Measurements from ENCODE around the gene DPH7. TPM values are rescaled to one million over a fixed set of nuclear protein-coding genes. Genes with fewer than 3 reads are reported as not detected.
"Not testable (repeated sequence)": the region's sequence is repeated elsewhere in the genome, so short reads cannot be mapped to it uniquely, and the experiment has no call there.

DPH7 gene
- total RNA-seq, 1 donor from 2014 or later = 39.5 TPM

- Mint-ChIP-seq H3K4me3 (ENCODE audit: unreplicated experiment) (no peak overlapping the region), H3K4me1 (ENCODE audit: unreplicated experiment) (peaks cover 16% of the 10 kb centered on the region), H3K36me3 (ENCODE audit: unreplicated experiment) (peaks cover 26% of the 10 kb centered on the region), H3K9me3 (ENCODE audit: unreplicated experiment) (no peaks in the 10 kb centered on the region), H3K27me3 (ENCODE audit: unreplicated experiment) (no peaks in the 10 kb centered on the region), H3K27ac (ENCODE audit: unreplicated experiment) (no peak overlapping the region)
- TF ChIP-seq, protein P1, sequence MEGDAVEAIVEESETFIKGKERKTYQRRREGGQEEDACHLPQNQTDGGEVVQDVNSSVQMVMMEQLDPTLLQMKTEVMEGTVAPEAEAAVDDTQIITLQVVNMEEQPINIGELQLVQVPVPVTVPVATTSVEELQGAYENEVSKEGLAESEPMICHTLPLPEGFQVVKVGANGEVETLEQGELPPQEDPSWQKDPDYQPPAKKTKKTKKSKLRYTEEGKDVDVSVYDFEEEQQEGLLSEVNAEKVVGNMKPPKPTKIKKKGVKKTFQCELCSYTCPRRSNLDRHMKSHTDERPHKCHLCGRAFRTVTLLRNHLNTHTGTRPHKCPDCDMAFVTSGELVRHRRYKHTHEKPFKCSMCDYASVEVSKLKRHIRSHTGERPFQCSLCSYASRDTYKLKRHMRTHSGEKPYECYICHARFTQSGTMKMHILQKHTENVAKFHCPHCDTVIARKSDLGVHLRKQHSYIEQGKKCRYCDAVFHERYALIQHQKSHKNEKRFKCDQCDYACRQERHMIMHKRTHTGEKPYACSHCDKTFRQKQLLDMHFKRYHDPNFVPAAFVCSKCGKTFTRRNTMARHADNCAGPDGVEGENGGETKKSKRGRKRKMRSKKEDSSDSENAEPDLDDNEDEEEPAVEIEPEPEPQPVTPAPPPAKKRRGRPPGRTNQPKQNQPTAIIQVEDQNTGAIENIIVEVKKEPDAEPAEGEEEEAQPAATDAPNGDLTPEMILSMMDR (IDR thresholded peaks at IDR 0.05) = no peak
- no peak for DNase-seq (ENCODE audit: extremely low spot score, unreplicated experiment)
Measured at GRCh38 chr9:137554349-137554748, 24.4 kb downstream of the DPH7 start.

- H3K27me3 Mint-ChIP-seq (ENCODE audit: unreplicated experiment); H3K27ac Mint-ChIP-seq (ENCODE audit: unreplicated experiment): not testable (repeated sequence)
- peaks cover 26% of the 10 kb centered on the region for H3K36me3 Mint-ChIP-seq (ENCODE audit: unreplicated experiment)
Measured at GRCh38 chr9:137553654-137554053, 25.1 kb downstream of the DPH7 start.

GRCh38 chr9:137552022-137552768, 26.5 kb downstream of the DPH7 start:
- no peak for DNase-seq (ENCODE audit: extremely low spot score, unreplicated experiment)
- peaks cover 22% of the 10 kb centered on the region for H3K36me3 Mint-ChIP-seq (ENCODE audit: unreplicated experiment)
- peak overlapping the region; percentile 71 for H3K27ac Mint-ChIP-seq (ENCODE audit: unreplicated experiment)
- H3K9me3 Mint-ChIP-seq (ENCODE audit: unreplicated experiment) = no peaks in the 10 kb centered on the region
- peak overlapping the region; percentile 78 for H3K4me3 Mint-ChIP-seq (ENCODE audit: unreplicated experiment)
- TF ChIP-seq, protein P1 (IDR thresholded peaks at IDR 0.05) = no peak
- H3K4me1 Mint-ChIP-seq (ENCODE audit: unreplicated experiment) = peaks cover 20% of the 10 kb centered on the region
- no peaks in the 10 kb centered on the region for H3K27me3 Mint-ChIP-seq (ENCODE audit: unreplicated experiment)

More at GRCh38 chr9:137553654-137554053, 25.1 kb downstream of the DPH7 start:
- not testable (repeated sequence) for H3K9me3 Mint-ChIP-seq (ENCODE audit: unreplicated experiment); DNase-seq (ENCODE audit: extremely low spot score, unreplicated experiment); H3K4me3 Mint-ChIP-seq (ENCODE audit: unreplicated experiment)
- H3K4me1 Mint-ChIP-seq (ENCODE audit: unreplicated experiment) = peaks cover 20% of the 10 kb centered on the region

DNA sequence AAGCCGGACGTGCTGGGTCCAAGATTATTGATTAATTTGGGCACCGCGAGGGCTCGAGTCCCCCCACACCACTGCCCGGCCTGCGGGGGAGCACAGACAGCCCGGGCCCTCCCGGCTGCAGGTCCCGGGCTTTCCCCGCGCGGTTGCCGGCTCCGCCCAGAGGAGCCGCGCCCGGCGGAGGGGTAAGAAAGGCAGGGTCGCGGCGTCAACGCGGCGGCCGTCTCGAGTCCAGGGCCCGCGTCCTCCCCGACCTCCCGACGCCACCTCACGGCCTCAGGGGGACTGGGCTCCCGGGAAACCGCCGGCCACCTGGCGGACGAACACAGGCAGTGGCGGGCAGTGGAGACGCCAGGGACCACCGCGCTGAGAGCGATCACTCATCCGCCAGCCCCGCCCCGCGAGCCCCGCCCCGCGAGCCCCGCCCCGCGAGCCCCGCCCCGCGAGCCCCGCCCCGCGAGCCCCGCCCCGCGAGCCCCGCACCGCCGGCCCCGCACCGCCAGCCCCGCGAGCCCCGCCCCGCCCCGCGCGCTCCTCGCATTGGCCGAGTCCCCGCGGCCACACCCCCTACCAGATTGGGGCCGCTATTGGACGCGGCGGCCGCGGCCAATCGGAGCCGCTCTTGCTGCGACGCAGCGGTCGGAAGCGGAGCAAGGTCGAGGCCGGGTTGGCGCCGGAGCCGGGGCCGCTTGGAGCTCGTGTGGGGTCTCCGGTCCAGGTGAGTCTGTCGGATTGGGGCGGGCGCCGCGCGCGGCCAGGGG, 27.3 kb downstream of the DPH7 start, which contains the start of gene MRPL41:
TSS of gene MRPL41 (plus strand) at position 616 of the 758 bp plus-strand sequence. CDS start 203 bp downstream, outside the sequence.
- H3K27ac Mint-ChIP-seq (ENCODE audit: unreplicated experiment) = peak within 1 kb of the TSS; percentile 71
- DNase-seq (ENCODE audit: extremely low spot score, unreplicated experiment) = peak; percentile 96
- TF ChIP-seq, protein P1 (IDR thresholded peaks at IDR 0.05) = peak; percentile 59
- H3K27me3 Mint-ChIP-seq (ENCODE audit: unreplicated experiment) = no peaks in the 10 kb centered on the region
- H3K9me3 Mint-ChIP-seq (ENCODE audit: unreplicated experiment) = no peaks in the 10 kb centered on the region
- H3K4me1 Mint-ChIP-seq (ENCODE audit: unreplicated experiment) = peaks cover 20% of the 10 kb centered on the region
- peak within 1 kb of the TSS; percentile 78 for H3K4me3 Mint-ChIP-seq (ENCODE audit: unreplicated experiment)
- peaks cover 16% of the 10 kb centered on the region for H3K36me3 Mint-ChIP-seq (ENCODE audit: unreplicated experiment)

DNA sequence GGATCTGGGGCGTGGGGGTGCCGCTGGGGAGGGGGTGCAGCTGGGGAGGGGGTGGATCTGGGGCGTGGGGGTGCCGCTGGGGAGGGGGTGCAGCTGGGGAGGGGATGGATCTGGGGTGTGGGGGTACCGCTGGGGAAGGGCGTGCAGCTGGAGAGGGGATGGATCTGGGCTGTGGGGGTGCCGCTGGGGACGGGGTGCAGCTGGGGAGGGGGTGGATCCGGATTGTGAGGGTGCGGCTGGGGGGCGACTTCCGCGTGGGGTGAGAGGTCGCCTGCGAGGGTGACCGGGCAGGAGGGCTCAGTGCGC, 27.8 kb downstream of the DPH7 start:
- Mint-ChIP-seq H3K4me1 (ENCODE audit: unreplicated experiment) (peaks cover 20% of the 10 kb centered on the region), H3K4me3 (ENCODE audit: unreplicated experiment) (peak overlapping the region; percentile 60), H3K36me3 (ENCODE audit: unreplicated experiment) (peaks cover 14% of the 10 kb centered on the region)
- not testable (repeated sequence) for DNase-seq (ENCODE audit: extremely low spot score, unreplicated experiment); H3K27ac Mint-ChIP-seq (ENCODE audit: unreplicated experiment); H3K27me3 Mint-ChIP-seq (ENCODE audit: unreplicated experiment); H3K9me3 Mint-ChIP-seq (ENCODE audit: unreplicated experiment)

DNA sequence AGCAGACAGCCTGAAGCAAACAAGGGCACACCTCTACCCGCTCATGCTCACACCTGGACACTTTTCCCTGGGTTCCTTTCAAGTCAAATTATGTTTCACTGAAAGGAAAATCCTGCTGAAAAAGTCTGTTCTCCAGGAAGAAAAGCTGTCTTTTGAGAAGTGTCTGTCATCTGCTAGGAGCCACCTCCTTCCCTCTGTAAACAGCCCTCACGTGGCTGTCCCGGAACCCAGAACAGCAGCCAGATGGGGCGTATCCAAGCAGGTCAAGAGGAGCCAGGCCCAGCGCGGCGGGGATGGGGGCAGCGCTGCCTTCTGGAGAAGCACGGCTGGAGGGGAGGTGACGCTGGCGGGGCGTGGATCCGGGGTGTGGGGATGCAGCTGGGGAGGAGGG, 28.5 kb downstream of the DPH7 start, which contains the start of gene PNPLA7:
TSS of gene PNPLA7 (minus strand) at position 172 of the 391 bp plus-strand sequence. CDS start 205 bp downstream, outside the sequence.
- no peaks in the 10 kb centered on the region for H3K27me3 Mint-ChIP-seq (ENCODE audit: unreplicated experiment)
- peak within 1 kb of the TSS; percentile 79 for H3K27ac Mint-ChIP-seq (ENCODE audit: unreplicated experiment)
- H3K9me3 Mint-ChIP-seq (ENCODE audit: unreplicated experiment) = no peaks in the 10 kb centered on the region
- TF ChIP-seq, protein P1 (IDR thresholded peaks at IDR 0.05) = no peak
- H3K4me3 Mint-ChIP-seq (ENCODE audit: unreplicated experiment) = peak within 1 kb of the TSS; percentile 83
- peaks cover 9% of the 10 kb centered on the region for H3K36me3 Mint-ChIP-seq (ENCODE audit: unreplicated experiment)
- DNase-seq (ENCODE audit: extremely low spot score, unreplicated experiment) = peak; percentile 91
- peaks cover 20% of the 10 kb centered on the region for H3K4me1 Mint-ChIP-seq (ENCODE audit: unreplicated experiment)

Measured in osteocyte (in vitro differentiated cells).